Gastroesophageal sphincter (tissue), 3 donors: ENCODE measurements around the gene LIN54.

Experiments used
- CTCF ChIP-seq, 4 experiments: fragments of 200-600 bp in 2 of 4; fragments of 450-650 bp in 2 of 4; sonication (generic) in 1 of 4; IDR thresholded peaks; one replicate each; pipeline ENCODE4 v1.5.1; 2017 to 2019; ENCODE audit warnings: antibody characterized with exemption in 4 of 4, mild to moderate bottlenecking in 2 of 4, moderate library complexity in 2 of 4
- POLR2A ChIP-seq, 2 donors: fragments of 450-650 bp; IDR thresholded peaks; one replicate each; pipeline ENCODE4 v1.6.1; 2017; ENCODE audit warnings: antibody characterized with exemption in 2 of 2, mild to moderate bottlenecking in 2 of 2, moderate library complexity in 1 of 2

GRCh38 chr4:82889287-82889686 is 121.3 kb downstream of the LIN54 start:
- TF ChIP-seq POLR2A (IDR thresholded peaks at IDR 0.05) (no peak), CTCF (IDR thresholded peaks at IDR 0.05) (no peak)
